ENCODE results near the gene PIGN. TPM values are rescaled to one million over a fixed set of nuclear protein-coding genes. Genes with fewer than 3 reads are reported as not detected.

The PIGN gene
- total RNA-seq, 6 experiments from 2014 or later, result 8.2 to 17.8 (median 13.0) TPM

DNA sequence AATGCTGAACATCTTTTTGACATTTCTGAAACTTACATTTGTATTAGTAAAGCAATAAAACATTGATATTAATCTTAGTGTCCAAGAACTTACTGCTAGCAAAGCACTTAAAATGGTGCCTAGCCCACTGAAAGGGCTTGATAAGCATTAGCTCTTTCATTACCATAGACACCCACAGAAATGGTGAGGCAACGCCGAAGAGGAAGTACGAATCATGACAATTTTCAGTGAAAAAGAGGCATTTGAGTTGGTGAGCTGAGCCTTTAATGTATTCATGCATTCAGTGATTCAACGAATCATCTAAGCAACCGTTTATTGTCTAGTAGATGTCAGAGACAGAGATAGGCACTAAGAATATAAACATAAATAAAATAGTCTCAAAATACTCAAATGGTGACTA, 101.1 kb downstream of the PIGN start:
- Histone ChIP-seq H3K27me3 (no peaks in the 10 kb centered on the region), H3K4me3 (no peak overlapping the region), H3K36me3 (no peaks in the 10 kb centered on the region), H3K9me3 (no peaks in the 10 kb centered on the region), H3K4me1 (peaks cover 0 to 11% (median 5%) of the 10 kb centered on the region in 4 donors), H3K27ac (no peak overlapping the region)
- intact Hi-C loops (cut with DNase I), result no loop called here
- WGBS (ENCODE audit: insufficient coverage, low coverage, low lambda C conversion rate, missing lambda C conversion rate), result 85% methylated on average over 5 of the region's 5 CpGs
- TF ChIP-seq, protein P1, sequence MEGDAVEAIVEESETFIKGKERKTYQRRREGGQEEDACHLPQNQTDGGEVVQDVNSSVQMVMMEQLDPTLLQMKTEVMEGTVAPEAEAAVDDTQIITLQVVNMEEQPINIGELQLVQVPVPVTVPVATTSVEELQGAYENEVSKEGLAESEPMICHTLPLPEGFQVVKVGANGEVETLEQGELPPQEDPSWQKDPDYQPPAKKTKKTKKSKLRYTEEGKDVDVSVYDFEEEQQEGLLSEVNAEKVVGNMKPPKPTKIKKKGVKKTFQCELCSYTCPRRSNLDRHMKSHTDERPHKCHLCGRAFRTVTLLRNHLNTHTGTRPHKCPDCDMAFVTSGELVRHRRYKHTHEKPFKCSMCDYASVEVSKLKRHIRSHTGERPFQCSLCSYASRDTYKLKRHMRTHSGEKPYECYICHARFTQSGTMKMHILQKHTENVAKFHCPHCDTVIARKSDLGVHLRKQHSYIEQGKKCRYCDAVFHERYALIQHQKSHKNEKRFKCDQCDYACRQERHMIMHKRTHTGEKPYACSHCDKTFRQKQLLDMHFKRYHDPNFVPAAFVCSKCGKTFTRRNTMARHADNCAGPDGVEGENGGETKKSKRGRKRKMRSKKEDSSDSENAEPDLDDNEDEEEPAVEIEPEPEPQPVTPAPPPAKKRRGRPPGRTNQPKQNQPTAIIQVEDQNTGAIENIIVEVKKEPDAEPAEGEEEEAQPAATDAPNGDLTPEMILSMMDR (IDR thresholded peaks at IDR 0.05), result no peak
- no peak for TF ChIP-seq POLR2A (IDR thresholded peaks at IDR 0.05)
- DNase-seq (no peak), ATAC-seq (no peak)

- ATAC-seq, result no peak
- H3K4me3 ChIP-seq, result no peak overlapping the region
- DNase-seq, result no peak
- H3K36me3 ChIP-seq, result no peaks in the 10 kb centered on the region
- H3K27ac ChIP-seq, result no peak overlapping the region
- H3K4me1 ChIP-seq, result peaks cover 0 to 11% (median 3%) of the 10 kb centered on the region in 4 donors
- H3K27me3 ChIP-seq, result no peaks in the 10 kb centered on the region
- TF ChIP-seq, protein P1 (IDR thresholded peaks at IDR 0.05), result no peak
- no peak for TF ChIP-seq POLR2A (IDR thresholded peaks at IDR 0.05)
- no peaks in the 10 kb centered on the region for H3K9me3 ChIP-seq
- intact Hi-C loops (cut with DNase I), result no loop called here
- WGBS (ENCODE audit: insufficient coverage, low coverage, low lambda C conversion rate, missing lambda C conversion rate), result 80% methylated on average over 1 of the region's 1 CpG
Measured at GRCh38 chr18:62081761-62082294, 105.0 kb downstream of the PIGN start.

GRCh38 chr18:62081248-62081647, 105.6 kb downstream of the PIGN start:
- no peak overlapping the region for H3K4me3 ChIP-seq
- WGBS (ENCODE audit: insufficient coverage, low coverage, low lambda C conversion rate, missing lambda C conversion rate), result 100% methylated on average over 1 of the region's 1 CpG
- intact Hi-C loops (cut with DNase I), result no loop called here

DNA sequence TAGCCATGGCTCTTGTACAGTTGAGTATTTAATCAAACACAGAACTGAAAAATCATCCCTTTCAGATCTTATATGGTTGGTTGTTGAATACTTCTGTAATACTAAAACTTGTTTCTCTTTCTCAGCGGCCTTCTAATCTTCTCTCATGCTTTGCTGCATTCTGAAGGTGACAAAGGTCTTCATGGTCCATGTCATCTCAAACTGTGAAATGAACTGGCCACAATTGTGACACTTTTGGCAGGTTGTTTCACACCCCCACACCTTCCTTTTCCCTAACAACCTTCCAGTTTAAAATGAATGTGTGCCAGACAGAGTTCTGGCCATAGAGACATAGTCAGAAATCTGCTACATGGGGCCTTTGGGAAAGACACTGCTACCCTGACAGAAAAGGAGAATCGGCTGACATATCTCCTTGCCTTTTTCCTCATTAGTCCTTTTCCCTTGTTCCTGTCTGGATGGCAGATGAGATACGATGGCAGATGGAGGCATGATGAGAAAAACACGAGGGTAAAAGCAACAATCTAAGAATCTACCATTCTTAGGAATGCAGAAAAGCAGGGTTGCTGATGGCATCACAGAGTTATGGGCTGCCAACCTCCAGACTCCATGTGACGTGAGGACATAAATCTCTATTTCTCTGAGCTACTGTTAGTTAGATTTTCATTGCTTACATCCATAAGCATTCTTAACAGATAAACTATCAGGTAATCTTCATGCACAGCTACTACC, 106.5 kb downstream of the PIGN start:
- no peak for TF ChIP-seq POLR2A (IDR thresholded peaks at IDR 0.05)
- TF ChIP-seq, protein P1 (IDR thresholded peaks at IDR 0.05), result no peak
- 61% methylated on average over 5 of the region's 5 CpGs for WGBS (ENCODE audit: insufficient coverage, low coverage, low lambda C conversion rate, missing lambda C conversion rate)
- Histone ChIP-seq H3K4me1 (peaks cover 0 to 11% (median 3%) of the 10 kb centered on the region in 4 donors), H3K4me3 (no peak overlapping the region), H3K9me3 (no peaks in the 10 kb centered on the region), H3K36me3 (no peaks in the 10 kb centered on the region), H3K27me3 (no peaks in the 10 kb centered on the region), H3K27ac (peak overlapping the region in 2 of 3 donors; percentile 1 to 6)
- no peak for DNase-seq
- ATAC-seq, result peak; percentile 40 to 81 (median 52)
- intact Hi-C loops (cut with DNase I), result no loop called here

More at GRCh38 chr18:62081248-62081647, 105.6 kb downstream of the PIGN start:
- Histone ChIP-seq H3K27me3 (no peaks in the 10 kb centered on the region), H3K36me3 (no peaks in the 10 kb centered on the region), H3K9me3 (no peaks in the 10 kb centered on the region), H3K27ac (no peak overlapping the region), H3K4me1 (peaks cover 0 to 11% (median 3%) of the 10 kb centered on the region in 4 donors)
- TF ChIP-seq, protein P1 (IDR thresholded peaks at IDR 0.05), result no peak
- TF ChIP-seq POLR2A (IDR thresholded peaks at IDR 0.05), result no peak
- DNase-seq (no peak), ATAC-seq (peak in 3 of 4 donors; percentile 48 to 79 (median 72))
